Epidermal melanocyte (primary cell): ENCODE data around the gene GRM8.
"Not testable (repeated sequence)": the region's sequence is repeated elsewhere in the genome, so short reads cannot be mapped to it uniquely, and the experiment has no call there.

Experiments used
- DNase-seq: peaks from one replicate; pipeline ENCODE4 v3.0.0; 2011; ENCODE audit warnings: low spot score; ENCODE audit not compliant: insufficient read length

GRM8 gene

DNA sequence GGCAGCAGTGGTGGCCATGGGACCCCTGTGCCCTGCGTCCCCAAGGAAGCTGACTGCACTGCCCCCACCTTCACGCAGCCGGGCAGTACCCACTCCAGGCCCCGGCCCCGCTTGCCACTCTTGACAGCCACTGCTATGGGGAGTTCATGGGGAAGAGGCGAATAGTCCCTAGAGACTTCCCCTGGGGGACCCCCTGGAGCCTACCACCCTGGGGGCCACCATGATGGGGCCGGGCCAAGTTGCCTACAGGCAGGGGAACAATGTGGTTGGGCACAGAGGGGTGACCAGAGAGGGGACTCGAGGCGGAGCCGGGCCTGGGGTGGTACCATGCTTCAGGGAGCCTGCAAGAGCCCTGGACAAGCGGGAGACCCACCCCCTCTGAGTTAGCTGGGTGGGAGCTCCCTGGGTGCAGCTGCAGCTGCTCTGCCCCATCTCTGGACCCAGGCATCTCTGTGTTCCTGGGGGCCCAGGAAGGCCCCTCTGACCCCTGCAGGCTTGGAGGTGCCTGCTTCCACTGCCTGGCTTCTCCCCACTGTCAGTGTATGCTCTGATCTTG, 567.6 kb downstream of the GRM8 start:
- DNase-seq: no peak

GRCh38 chr7:126682176-126682575, 570.6 kb downstream of the GRM8 start:
- DNase-seq: no peak

DNA sequence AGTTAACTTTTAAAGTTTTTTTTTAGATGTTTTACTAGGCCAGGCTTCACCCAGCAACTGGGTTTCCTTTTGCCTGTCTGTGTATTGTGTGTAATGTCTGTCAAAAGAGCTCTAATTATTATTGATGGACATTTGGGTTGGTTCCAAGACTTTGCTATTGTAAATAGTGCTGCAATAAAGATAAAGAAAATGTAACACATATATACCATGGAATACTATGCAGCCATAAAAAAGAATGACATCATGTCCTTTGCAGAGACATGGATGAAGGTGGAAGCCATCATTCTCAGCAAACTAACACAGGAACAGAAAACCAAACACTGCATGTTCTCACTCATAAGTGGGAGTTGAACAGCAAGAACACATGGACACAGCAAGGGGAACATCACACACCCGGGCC, 584.0 kb downstream of the GRM8 start:
- DNase-seq: not testable (repeated sequence)

DNA sequence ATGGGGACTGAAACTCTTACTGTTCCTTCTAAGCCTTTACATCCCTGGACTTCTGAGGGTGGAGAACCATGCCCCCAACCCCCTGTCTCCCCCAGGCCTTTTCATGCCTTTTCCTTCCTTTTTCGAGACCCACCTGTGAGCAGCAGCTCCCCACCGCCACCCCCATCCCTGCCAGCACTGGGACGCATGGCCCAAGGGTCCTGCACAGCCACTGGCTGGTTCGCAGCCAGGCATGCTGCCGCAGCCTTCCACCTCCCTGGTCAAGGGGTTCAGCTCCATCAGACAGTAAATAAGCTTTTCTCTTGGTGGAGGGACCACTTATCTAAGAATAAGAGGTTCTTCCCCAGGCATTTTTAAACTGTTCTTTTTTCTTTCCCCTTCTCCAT, 584.4 kb downstream of the GRM8 start:
- no peak for DNase-seq

GRCh38 chr7:126667742-126668366, 584.9 kb downstream of the GRM8 start:
- DNase-seq: no peak

GRCh38 chr7:126662856-126663255, 589.9 kb downstream of the GRM8 start:
- DNase-seq: no peak

DNA sequence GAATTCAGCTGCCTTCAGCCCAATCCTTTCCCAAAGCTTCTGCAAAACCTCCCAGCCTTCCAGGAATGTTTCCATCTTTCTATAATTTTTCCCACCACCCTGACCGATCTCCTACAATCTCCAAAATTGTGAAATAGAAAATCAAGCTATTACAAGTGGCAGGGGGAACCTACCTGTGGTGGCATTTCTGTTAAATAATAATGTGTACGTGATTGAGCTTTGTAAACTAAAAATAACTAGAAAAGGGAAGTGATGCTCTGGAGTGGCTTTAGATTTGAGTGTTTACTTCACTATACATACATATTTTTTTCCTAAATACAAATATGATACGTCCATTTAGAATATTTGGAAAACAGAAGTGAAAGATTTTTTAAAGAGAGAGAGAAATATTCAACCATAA, 593.6 kb downstream of the GRM8 start:
- DNase-seq: no peak

GRCh38 chr7:126658684-126659083, 594.1 kb downstream of the GRM8 start:
- no peak for DNase-seq

DNA sequence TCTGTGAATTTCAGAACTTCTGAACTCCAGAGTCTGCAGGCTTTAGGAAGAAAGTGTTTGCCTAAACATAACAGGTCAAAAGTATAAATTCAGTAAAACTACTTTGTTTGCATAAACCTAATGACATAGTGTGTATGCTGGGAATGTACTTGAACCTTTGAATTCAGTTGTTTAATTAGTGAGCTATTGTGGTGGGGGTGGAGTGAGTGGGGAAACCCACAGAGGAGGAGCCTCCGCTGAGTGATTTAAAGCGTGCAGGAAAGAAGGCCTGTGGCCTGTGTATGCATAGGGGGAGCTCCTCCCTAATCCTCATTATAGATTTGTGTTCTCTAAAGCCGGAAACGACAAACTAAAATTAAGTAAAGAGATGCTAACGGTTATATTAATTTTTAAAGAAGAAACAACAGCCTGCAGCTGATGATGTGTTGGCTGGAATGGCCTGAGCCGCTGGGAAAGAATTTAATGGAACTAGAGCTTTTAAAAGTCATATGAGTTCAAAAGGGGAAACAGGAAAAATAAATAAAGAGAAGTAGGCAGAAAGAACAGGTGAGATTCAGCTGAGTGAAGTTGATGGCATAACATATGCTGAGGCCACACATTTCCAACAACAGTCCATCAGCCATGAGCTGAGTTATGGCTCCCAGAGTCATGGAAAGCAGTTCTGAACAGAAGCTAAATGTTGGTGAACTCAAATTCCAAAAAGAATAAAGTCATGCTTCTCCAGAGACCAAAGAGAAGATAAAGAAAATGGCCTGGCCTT, 595.0 kb downstream of the GRM8 start:
- DNase-seq: no peak

DNA sequence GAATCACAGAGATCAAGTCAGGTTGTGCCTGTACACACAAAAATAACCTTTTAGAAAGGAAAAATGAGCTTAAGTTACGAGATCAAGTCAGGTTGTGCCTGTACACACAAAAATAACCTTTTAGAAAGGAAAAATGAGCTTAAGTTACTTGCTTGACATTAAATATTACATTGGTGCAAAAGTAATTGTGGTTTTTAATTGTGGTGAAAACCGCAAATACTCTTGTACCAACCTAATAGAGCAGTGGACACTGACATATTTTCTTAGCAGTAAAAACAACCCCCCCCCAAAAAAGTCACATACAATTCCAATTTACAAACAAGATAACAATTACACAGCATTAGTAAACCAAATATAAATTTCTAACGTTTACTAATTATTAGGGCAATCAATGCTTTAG, 595.6 kb downstream of the GRM8 start:
- no peak for DNase-seq

DNA sequence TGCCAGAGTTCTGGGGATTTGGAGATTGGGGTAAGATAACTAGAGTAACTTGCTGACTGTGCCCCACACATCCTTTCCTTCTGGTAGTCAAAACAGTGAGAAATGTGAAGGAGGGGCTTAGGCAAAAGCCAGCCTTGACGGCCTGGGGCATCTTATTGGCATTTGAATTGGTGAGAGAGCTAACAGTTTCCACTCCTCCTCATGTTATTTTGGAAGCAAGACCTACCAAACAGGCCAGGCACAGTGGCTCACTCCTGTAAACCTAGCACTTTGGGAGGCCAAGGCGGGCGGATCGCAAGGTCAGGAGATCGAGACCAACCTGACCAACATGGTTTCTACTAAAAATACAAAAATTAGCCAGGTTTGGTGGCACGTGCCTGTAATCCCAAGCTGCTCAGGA, 596.6 kb downstream of the GRM8 start:
- no peak for DNase-seq

GRCh38 chr7:126637538-126637937, 615.2 kb downstream of the GRM8 start:
- no peak for DNase-seq

- no peak for DNase-seq
These were observed 617.2 kb downstream of the GRM8 start for GRCh38 chr7:126635545-126635944.

- no peak for DNase-seq
These were observed 644.4 kb downstream of the GRM8 start for GRCh38 chr7:126608339-126608776.

DNA sequence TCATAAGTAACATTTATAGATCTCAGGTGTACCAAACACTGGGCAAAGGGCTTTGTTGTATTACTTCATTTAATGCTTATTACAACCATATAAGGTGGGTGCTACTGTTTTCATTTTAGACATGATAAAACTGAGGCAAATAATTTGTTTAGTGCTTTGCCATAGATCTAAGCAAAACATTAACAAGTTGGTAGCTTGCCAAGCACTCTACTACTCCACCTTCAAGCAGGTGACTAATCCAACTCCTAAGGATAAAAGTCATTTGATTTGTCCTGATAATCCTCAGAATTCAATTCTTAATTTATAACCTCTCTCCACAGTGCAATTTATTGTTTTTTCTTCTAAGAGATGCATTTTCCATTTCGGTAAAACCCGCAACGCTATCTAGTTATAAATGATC, 646.4 kb downstream of the GRM8 start:
- DNase-seq: no peak

- DNase-seq: no peak
These were observed 647.2 kb downstream of the GRM8 start for GRCh38 chr7:126605553-126605952.

- DNase-seq: no peak
These were observed 647.7 kb downstream of the GRM8 start for GRCh38 chr7:126605056-126605455.

- DNase-seq: no peak
These were observed 663.6 kb downstream of the GRM8 start for GRCh38 chr7:126589068-126589684.

- DNase-seq: no peak
These were observed 674.4 kb downstream of the GRM8 start for GRCh38 chr7:126578338-126578737.

DNA sequence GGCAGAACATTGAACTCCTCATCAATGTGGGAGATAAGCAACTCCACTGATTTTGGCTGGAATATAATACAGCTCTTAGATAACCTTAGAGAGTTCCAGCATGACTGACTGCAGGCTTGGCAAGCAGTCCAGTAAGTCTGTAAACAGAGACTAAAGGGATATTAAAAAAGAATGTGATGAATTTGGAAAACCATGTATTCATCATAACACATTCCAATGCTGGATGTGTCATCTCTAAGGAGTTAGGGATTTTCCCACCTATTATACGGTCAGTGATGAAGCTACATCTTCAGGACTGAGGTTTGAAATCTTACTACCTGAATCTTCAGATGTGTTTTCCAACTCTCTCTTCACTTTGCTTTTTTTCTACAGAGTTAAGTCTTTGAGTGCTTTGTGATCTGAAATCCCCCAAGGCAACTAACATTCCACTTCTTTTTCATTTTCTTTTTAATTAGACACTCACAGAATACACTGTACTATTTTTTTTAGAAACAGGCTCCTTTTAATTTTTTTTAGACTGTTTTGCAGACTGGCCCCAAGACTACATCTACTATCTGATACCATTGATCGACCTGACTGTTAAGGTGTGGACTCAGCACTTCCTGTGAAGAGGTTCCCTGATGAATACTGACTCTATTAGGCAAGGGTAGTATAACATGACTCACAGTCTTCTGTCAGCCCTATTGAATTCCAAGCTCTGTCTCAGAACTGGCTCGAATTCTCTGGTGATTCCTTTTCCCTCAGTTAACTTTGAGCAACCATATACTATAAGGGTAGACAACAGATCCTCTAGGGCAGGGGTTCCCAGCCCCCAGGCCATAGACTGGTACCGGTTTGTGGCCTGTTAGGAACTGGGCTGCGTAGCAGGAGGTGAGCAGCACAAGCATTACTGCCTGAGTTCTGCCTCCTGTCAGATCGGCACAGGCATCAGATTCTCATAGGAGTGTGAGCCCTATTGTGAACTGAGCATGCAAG, 678.2 kb downstream of the GRM8 start:
- no peak for DNase-seq

DNA sequence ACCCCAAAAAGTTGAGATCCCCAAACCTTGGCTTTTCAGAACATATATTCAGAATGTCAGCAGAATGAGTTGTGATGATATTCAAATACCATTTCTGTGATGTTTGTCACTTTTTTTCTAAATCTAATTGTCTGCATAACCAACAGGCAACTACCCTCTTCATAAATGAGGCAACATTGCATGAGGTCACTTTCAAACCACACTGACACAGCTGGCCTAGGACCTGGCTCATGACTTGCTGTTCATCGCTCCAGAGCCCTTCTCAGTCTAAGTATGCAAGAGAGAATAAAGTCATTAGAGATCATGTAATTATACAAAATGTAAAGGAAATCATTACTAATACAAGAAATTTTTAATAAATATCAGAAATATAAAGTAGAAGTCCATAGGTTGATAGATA, 681.9 kb downstream of the GRM8 start:
- DNase-seq: no peak
